Natural killer cell (primary cell): Measurements from ENCODE around the gene PABPC4L. TPM values are rescaled to one million over a fixed set of nuclear protein-coding genes. Genes with fewer than 3 reads are reported as not detected.

Source experiments
- ATAC-seq, 3 donors: fragments of 150-1000 bp in 2 of 3; fragments of 200-7000 bp in 1 of 3; cut with Tn5 transposase; 1 replicate in 1 of 3; 2 replicates in 2 of 3; pipeline ENCODE4 v1.10.0; 2021; ENCODE audit warnings: mild to moderate bottlenecking in 2 of 3, moderate library complexity in 2 of 3
- DNase-seq, 2 donors: peaks; one replicate each; pipeline versions ENCODE4 v3.0.0 to v3.0.0-alpha.2; 2013 to 2021; ENCODE audit warnings: mixed read lengths in 1 of 2
- H3K27ac ChIP-seq: one replicate; pipeline ENCODE4 v1.5.1; 2013; ENCODE audit warnings: mild to moderate bottlenecking, low read length
- H3K27me3 ChIP-seq: one replicate; pipeline ENCODE4 v1.6.1; 2013; ENCODE audit warnings: low read length; ENCODE audit not compliant: control insufficient read depth, insufficient read depth
- H3K36me3 ChIP-seq: one replicate; pipeline ENCODE4 v1.6.1; 2013; ENCODE audit warnings: low read length; ENCODE audit not compliant: control insufficient read depth, insufficient read depth
- H3K4me1 ChIP-seq: one replicate; pipeline ENCODE4 v1.6.1; 2013; ENCODE audit warnings: low read length; ENCODE audit not compliant: control insufficient read depth, insufficient read depth
- H3K4me3 ChIP-seq: one replicate; pipeline ENCODE4 v1.5.1; 2013; ENCODE audit warnings: low read length
- H3K9me3 ChIP-seq: one replicate; pipeline ENCODE4 v1.6.1; 2013; ENCODE audit warnings: low read length; ENCODE audit not compliant: control insufficient read depth, insufficient read depth
- H3K27ac Mint-ChIP-seq, 2 donors: one replicate each; pipeline ENCODE4 v1.8.0; 2022; ENCODE audit warnings: mild to moderate bottlenecking in 2 of 2, mixed read lengths in 2 of 2, moderate library complexity in 1 of 2
- H3K27me3 Mint-ChIP-seq, 2 donors: one replicate each; pipeline ENCODE4 v1.8.0; 2022; ENCODE audit warnings: low read depth in 2 of 2, mixed read lengths in 2 of 2
- H3K36me3 Mint-ChIP-seq: one replicate; pipeline ENCODE4 v1.8.0; 2022; ENCODE audit warnings: mixed read lengths
- H3K4me1 Mint-ChIP-seq, 2 donors: one replicate each; pipeline ENCODE4 v1.8.0; 2022; ENCODE audit warnings: mixed read lengths in 2 of 2
- H3K4me3 Mint-ChIP-seq: one replicate; pipeline ENCODE4 v1.8.0; 2022; ENCODE audit warnings: mild to moderate bottlenecking, moderate library complexity, mixed read lengths
- H3K9me3 Mint-ChIP-seq, 2 donors: one replicate each; pipeline ENCODE4 v1.8.0; 2022; ENCODE audit warnings: mixed read lengths in 2 of 2
- CTCF ChIP-seq: fragments of 200-600 bp; IDR thresholded peaks from one replicate; pipeline ENCODE4 v1.8.0; 2022; ENCODE audit warnings: antibody characterized with exemption
- WGBS: methylation state at CpG from one replicate; pipeline ENCODE4 v1.1.7; 2013; ENCODE audit warnings: missing lambda C conversion rate; ENCODE audit not compliant: insufficient coverage; 5-methylcytosine and 5-hydroxymethylcytosine counted together
- intact Hi-C: fragments of 100-400 bp; cut with micrococcal nuclease; formaldehyde crosslinking; loops from one replicate; pipeline ENCODE4 v1.14.2; 2022
- total RNA-seq, 4 donors: library from RNA; stranded (reverse); fragments of 120-200 nt in 1 of 4; gene quantifications; one replicate each; pipeline versions ENCODE4 v1.2.3 to v1.2.4, GENCODE V29; 2013 to 2022

PABPC4L gene
- not detected for total RNA-seq
- not detected for total RNA-seq (2013)

DNA sequence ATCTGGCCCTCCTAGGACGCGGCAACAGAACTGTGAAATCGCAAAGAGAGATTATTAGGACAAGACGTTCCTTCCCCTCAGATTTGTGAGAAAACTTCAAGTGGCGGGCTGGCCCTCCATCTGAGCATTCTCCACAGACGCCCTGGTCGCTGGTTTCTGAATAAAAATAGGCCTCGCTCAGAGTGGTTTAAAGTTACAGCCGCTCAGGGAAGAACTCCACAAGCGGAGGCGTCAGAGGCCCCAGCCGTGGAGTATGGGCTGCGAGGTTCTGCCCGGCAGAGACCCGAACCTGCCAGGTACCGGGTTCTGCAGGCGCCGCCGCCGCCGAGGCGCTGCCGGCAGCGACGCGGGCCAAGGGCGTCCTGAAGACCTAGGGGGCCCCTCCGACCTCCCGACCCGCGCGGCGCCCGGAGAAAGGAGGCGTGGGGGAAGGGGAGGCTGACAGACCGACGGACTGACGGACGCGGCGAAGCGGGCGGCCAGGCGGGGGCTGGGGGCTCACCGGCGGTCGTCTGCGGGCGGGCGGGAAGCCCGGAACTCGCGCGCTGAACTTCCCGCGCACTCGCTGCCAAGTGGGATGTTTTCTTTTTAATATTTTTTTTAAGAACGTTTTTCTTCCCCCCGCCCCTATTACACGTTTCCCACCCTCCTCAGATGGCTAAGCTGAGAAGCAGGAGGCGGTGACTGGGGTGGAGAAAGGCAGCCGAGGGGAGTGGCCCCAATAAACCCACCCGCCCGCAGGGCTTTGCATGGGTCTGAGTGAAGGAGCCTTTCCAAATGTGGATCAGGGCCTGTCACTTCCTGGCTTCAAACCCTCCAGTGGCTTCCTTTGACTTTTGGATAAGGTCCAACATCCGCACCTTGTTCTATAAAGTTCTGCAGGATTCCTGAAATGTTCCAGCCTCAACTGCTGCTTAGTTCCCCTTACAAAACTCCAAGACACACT is at the start of gene PABPC4L:
TSS of gene PABPC4L (minus strand) at position 574 of the 946 bp plus-strand sequence. CDS start 770 bp downstream, outside the sequence.
- 11% methylated on average over 59 of the region's 65 CpGs for WGBS
- no peak within 1 kb of the TSS for H3K4me3 ChIP-seq

DNA sequence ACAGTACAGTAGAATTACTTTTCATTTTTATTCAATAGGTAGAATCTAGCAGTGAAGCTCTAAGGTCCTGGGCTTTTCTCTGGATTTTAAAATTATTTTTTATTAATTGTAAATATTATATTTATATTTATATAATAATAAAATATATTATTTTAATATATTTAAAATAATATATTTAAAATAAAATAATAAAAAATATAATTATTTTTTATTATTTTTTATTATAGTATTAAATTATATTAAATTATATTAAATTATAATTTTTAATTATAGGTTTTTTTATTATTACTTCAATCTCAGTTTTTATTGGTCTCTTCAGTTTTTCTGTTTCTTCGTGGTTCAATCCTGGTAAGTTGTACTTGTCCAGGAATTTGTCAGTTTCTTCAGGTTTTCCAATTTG is 49.7 kb upstream of the PABPC4L start:
- no CpG with 5 or more reads among the region's 1 CpG for WGBS
- H3K36me3 ChIP-seq = no peaks in the 10 kb centered on the region
- no peak overlapping the region for H3K27ac Mint-ChIP-seq
- H3K4me1 ChIP-seq = no peaks in the 10 kb centered on the region
- no peak overlapping the region for H3K4me3 Mint-ChIP-seq
- H3K4me3 ChIP-seq = no peak overlapping the region
- H3K27me3 ChIP-seq = no peaks in the 10 kb centered on the region
- ATAC-seq = no peak
- peaks cover 14% of the 10 kb centered on the region for H3K36me3 Mint-ChIP-seq
- no peak overlapping the region for H3K27ac ChIP-seq
- H3K9me3 ChIP-seq = no peaks in the 10 kb centered on the region
- intact Hi-C loops = no loop called here
- H3K9me3 Mint-ChIP-seq = peaks cover 10 to 38% of the 10 kb centered on the region in 2 donors
- TF ChIP-seq CTCF = no peak
- H3K27me3 Mint-ChIP-seq = no peaks in the 10 kb centered on the region
- H3K4me1 Mint-ChIP-seq = no peaks in the 10 kb centered on the region
- DNase-seq = no peak

More for the DNA sequence above, at the start of gene PABPC4L:
- TF ChIP-seq CTCF = no peak
- H3K36me3 ChIP-seq = no peaks in the 10 kb centered on the region
- H3K9me3 ChIP-seq = peaks cover 10% of the 10 kb centered on the region
- no peak for ATAC-seq
- Mint-ChIP-seq H3K36me3 (no peaks in the 10 kb centered on the region), H3K9me3 (peaks cover 9 to 14% of the 10 kb centered on the region in 2 donors), H3K4me3 (no peak within 1 kb of the TSS), H3K27me3 (no peaks in the 10 kb centered on the region), H3K4me1 (no peaks in the 10 kb centered on the region), H3K27ac (no peak within 1 kb of the TSS)
- intact Hi-C loops = no loop called here
- no peak for DNase-seq
- no peak within 1 kb of the TSS for H3K27ac ChIP-seq
- no peaks in the 10 kb centered on the region for H3K4me1 ChIP-seq
- no peaks in the 10 kb centered on the region for H3K27me3 ChIP-seq

DNA sequence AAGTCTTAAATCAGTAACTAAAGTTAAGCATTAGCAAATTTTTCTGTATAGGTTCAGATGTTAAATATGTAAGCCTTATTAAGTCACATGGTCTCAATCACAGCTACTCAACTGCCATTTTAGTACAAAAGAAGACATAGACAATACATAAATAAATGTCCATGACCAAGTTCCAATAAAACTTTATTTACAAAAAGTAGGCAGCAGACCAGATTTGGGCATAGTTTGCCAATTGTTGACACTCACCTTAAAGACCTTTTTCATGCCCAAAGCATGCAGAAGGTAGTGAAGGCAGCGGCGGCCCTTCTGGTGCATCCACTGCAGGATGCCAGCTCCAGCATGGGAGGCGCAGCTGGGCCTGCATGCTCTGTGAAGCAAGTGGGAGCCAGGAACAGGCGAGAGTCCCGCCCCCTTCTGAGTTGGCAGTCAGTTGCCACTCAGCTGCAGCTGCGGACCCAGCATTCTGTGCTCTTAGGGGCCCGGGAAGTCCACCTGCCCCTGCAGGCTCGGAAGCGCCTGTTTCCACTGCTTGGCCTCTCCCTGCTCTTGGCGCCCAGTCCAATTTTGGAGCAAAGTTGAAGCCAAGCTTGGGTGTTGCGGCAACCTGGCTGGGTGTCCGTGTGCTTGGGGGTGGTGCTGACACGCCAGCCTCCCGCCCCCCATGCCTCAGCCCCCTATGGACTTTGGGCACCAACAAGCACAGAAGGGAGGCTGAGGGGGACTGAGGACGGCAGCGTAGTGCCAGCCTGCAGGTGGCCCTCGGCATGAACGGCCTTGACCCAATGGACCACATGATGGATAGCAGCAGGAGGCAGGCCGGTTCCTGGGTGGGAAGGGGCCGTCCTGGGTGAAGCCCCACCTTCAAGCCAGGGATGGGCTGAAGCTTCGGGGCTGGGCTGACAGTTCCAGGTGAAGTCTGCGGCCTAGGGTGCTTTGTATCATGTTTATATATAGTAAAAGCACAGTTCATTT is 42.4 kb upstream of the PABPC4L start:
- Histone ChIP-seq H3K27me3 (no peaks in the 10 kb centered on the region), H3K4me1 (no peaks in the 10 kb centered on the region), H3K4me3 (no peak overlapping the region), H3K9me3 (peaks cover 6% of the 10 kb centered on the region), H3K36me3 (no peaks in the 10 kb centered on the region), H3K27ac (no peak overlapping the region)
- H3K27ac Mint-ChIP-seq = no peak overlapping the region
- no peak for TF ChIP-seq CTCF
- DNase-seq (no peak), ATAC-seq (no peak)
- H3K9me3 Mint-ChIP-seq = peaks cover 10 to 15% of the 10 kb centered on the region in 2 donors
- no peak overlapping the region for H3K4me3 Mint-ChIP-seq
- H3K4me1 Mint-ChIP-seq = no peaks in the 10 kb centered on the region
- 91% methylated on average over 21 of the region's 22 CpGs for WGBS
- no peaks in the 10 kb centered on the region for H3K27me3 Mint-ChIP-seq
- intact Hi-C loops = no loop called here
- no peaks in the 10 kb centered on the region for H3K36me3 Mint-ChIP-seq
